NCI-H510A (cell line): ENCODE measurements around the gene VSTM2B.

Experiments
- DNase-seq: peaks from one replicate; lab custom pipeline; 2025; lab: John Stamatoyannopoulos, UW

The VSTM2B gene

GRCh38 chr19:29568036-29569025 is 42.5 kb downstream of the VSTM2B start:
- no peak for DNase-seq

DNA sequence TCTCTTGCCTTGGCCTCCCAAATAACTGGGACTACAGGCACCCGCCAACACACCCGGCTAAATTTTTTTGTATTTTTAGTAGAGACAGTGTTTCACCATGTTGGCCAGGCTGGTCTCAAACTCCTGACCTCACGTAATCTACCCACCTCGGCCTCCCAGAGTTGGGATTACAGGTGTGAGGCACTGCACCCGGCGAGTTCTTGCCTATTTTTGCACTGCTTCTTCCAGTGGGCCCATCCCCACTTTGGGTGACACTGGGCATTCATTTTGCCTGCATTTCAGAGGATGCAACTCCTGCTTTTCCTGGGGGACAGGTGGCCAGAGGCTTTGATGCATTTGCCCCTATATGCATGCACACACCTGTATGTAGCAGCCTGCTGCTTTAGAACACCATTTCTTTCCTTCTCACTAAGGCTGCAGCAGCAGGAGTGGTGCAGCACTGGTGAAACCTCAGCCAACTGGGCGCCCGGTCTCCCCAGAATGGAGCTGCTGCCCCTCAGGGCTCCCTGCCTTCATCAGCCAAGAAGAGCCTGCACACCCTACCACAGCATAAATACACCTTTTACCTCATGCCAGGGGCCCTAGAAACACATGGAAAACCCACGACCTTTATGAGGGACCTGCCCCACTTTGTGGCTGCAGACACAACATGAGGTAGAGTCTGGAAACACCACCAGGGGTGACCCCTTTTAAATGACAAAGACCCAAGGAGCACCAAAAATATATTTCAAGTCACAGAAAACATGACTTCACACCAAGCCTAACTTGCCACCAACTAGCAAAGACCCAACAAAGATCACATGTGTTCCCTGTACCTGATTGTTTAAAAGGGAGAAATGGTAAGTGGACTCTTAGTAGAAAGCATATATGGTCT is 43.5 kb downstream of the VSTM2B start:
- DNase-seq, result no peak

GRCh38 chr19:29571181-29571580 is 45.4 kb downstream of the VSTM2B start:
- DNase-seq, result no peak

DNA sequence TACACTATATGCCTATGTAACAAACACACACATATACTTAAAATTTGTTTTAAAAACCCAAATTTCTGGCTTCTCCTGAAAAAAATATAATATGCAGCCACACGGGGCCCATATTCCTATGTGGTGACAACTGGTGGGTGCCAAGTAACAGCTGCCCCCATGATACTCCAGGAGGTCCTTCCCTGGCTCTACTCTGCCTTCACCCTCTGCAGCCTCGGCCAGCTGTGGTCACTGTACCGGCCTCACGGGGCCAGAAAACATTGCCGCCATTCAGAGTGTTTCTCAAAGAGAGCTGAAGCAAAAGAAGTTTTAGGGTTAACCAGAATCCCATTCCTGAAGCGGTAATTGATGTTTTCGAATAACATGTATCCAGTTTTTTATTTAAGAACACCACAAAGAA is 47.7 kb downstream of the VSTM2B start:
- DNase-seq, result no peak

DNA sequence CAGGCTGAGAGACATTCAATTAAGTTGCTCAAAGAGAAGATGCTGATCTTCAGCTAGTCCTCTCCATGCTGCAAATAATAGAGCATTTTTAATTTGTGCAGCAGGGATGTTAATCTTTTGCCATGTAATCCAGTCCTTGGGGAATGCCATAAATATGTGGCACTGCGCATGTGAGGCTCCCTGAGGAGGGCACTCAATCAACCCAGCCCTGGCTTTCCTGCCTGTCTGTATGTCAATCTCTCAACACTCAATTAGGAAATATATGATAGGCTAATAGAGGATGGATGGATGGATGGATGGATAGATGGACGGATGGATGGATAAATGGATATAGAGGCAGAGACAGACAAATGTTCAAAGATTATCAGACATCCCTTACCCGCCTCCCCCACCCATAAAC is 48.7 kb downstream of the VSTM2B start:
- no peak for DNase-seq

GRCh38 chr19:29576046-29576606 is 50.3 kb downstream of the VSTM2B start:
- no peak for DNase-seq

GRCh38 chr19:29576761-29577648 is 51.2 kb downstream of the VSTM2B start:
- DNase-seq, result no peak

DNA sequence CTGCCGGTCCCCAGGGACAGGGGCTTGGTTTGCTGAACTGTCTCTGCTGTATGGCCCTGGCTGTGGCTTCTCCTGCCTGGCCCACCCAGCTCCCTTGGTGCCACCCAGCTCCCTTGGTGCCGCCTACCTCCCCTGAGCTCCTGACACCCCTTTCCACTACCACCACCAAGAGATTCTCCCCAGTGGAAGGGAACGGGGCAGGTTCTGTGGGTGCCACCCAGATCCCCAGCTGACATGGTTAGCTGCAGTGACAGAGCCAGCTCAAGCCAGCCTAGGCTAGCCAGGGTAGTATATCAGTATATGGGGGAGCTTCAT is 51.8 kb downstream of the VSTM2B start:
- DNase-seq, result no peak

DNA sequence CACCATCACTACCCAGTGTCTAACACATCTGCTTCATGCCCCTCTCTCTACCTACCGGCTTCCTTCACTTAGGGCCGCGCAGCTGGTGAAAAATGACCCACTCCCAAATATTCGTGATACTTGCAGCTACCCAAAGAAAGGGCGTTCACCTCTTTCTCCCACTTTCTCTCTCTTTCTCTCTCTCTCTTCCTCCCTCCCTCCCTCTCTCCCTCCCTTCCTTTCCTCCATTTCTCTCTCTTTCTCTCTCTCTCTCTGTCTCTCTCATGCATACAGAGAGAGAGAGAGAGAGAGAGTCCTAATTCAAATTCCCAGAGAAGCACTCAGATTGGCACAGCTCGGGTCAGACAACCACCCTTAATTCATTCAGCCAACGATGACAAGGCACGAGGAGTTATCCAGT is 52.6 kb downstream of the VSTM2B start:
- DNase-seq, result no peak

DNA sequence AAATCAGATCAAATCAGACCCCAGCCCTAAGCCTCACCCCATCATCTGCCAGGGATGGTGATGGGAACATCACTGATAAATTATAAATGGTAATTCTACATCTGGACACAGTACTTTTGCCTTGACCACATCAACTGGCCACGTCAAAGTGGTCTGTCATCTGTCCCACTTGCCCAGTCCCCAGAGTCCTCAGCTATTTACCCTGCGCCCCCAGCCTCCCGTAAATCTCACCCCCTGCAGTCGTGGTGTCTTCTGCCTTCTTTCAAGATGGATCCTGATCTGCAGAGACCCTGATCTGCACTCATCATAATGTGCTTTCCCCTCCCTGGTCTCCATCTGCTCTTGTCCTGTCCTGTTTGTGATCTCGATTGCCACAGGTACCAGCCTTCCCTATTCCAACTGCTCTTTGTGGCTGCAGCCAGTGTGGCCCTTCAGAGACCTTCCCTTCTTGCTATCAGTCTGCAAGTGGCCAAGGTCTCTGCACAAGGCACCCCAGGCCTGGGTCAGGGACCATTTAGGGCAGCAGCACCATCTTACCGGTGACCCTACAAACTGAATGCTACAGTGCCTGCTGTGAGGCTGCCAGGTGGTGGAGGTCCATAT is 53.6 kb downstream of the VSTM2B start:
- DNase-seq, result no peak

- DNase-seq, result no peak
These were observed 55.6 kb downstream of the VSTM2B start for GRCh38 chr19:29581398-29581797.

DNA sequence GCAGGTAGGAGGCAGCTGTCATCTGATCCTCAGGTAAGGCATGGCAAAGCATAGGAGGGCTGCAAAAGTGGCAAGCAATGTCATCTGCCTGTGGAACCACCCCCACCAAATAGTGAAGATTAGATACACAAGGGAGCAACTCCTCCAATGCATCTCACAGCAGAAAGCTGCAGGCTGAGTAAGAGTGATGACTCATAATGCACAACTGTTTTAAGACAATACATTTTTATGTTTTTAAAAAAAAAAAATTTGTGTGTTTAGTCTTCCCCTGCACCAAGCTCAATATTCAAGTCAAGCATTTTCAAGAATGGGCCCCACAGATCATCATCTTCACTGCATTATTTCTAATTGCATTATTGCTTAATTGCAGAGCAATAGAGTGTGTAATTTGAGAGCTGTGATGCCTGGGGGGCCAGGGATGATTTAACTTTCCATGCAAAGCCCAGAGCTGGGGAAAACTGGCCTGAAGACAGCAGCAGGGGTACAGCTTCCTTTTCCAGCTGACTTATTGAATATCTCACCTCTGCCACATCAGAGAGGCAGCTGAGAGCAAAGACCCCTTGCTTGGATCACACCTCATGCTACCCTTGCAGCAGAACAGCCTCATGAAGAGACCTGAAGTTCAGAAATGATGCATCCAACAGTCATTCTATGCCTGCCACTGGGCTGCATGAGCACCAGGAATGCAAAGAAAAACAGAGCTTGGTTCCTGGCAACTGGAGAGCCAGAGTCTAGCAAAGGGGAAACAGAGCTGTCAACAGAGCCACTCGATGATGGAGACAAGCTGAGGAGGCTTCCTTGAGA is 57.6 kb downstream of the VSTM2B start:
- no peak for DNase-seq

DNA sequence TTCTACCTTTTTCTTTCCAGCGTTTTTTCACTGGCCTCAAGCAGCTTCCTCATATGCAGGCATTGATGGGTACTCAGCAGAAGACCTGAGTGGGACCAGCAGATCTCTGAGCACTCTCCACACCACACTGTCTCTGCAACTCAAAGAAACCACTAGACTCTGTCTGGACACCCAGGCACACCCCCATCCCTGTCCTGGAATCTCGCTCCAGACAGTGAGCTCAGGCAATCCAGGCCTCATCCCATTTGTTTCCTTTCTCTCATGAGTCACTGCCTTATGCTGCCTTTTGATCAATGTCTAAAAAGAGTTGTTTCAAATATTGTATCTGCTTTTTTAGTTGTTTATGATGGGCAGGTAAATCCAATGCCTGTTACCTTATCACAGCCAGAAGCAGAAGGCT is 60.6 kb downstream of the VSTM2B start:
- no peak for DNase-seq

GRCh38 chr19:29587059-29587458 is 61.3 kb downstream of the VSTM2B start:
- DNase-seq, result no peak

GRCh38 chr19:29587518-29587986 is 61.8 kb downstream of the VSTM2B start:
- no peak for DNase-seq

DNA sequence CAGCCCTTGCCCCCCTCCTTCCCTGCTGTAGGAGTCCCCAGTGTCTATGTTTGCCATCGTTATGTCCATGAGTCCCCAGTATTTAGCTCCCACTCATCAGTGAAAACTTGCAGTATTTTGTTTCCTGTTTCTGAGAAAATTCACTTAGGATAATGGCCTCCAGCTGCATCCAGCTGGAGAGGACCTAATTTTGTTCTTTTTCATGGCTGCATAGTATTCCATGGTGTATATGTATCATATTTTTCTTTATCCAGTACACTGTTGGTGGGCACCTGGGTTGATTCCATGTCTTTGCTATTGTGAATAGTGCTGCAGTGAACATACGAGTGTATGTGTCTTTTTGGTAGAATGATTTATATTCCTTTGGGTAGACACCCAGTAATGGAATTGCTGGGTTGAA is 62.3 kb downstream of the VSTM2B start:
- DNase-seq, result no peak

DNA sequence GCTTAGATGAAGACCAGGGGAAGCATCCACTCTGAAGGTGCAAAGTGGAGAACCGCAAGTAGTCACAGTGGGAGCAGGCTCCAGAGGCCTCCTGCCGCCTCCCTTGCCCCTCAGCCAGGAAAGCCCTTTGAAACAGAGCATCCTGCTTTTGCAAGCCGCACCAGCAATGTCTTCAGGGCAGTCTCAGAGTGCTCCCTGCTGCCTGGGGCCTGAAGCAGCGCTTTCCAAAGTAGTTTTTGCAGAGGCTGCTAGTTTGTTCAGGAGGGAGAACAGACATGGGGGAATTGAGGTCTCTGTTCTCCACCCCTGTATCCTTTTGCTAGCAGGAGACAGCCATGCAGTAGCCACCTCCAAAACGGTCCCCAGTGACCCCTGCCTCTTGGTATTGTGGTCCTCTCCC is 64.5 kb downstream of the VSTM2B start:
- no peak for DNase-seq

DNA sequence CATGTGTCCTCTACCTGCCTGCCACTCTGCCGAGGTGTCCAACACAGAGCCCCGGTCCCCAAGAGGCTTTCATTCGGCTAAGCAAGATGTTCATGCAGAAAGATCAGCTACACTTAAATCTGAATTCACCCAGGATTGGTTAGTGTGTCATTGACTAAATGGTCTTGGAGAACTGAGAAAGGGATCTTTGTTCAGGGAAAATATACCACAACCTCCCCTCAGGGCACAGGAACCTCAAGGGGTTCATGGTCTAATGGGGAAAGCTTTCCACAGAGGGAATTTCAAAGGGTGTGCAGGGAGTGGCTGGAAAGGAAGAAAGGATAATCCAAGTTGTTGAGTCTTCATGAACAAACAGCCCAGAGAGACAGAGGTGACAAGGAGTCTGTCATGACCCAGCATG is 65.9 kb downstream of the VSTM2B start:
- DNase-seq, result no peak

GRCh38 chr19:29593869-29594268 is 68.1 kb downstream of the VSTM2B start:
- no peak for DNase-seq

GRCh38 chr19:29596080-29596727 is 70.4 kb downstream of the VSTM2B start:
- DNase-seq, result no peak
